Measurements from ENCODE around the gene ELFN2.

ELFN2 gene

GRCh38 chr22:37343863-37344734 lies 83.2 kb downstream of the ELFN2 start:
- TF ChIP-seq POLR2AphosphoS5 (IDR thresholded peaks at IDR 0.05; ENCODE audit: low read depth, low read length) = no peak
- no peak for TF ChIP-seq TAF1 (IDR thresholded peaks at IDR 0.05; ENCODE audit: borderline replicate concordance, insufficient read depth, low read length)
- TF ChIP-seq SIN3A (IDR thresholded peaks at IDR 0.05; ENCODE audit: borderline replicate concordance, insufficient read depth, low read length) = no peak
- no peak for TF ChIP-seq FOXP2 (optimal IDR thresholded peaks at IDR 0.05; ENCODE audit: borderline replicate concordance, extremely low read depth, extremely low read length, insufficient read depth)
- TF ChIP-seq, protein P1, sequence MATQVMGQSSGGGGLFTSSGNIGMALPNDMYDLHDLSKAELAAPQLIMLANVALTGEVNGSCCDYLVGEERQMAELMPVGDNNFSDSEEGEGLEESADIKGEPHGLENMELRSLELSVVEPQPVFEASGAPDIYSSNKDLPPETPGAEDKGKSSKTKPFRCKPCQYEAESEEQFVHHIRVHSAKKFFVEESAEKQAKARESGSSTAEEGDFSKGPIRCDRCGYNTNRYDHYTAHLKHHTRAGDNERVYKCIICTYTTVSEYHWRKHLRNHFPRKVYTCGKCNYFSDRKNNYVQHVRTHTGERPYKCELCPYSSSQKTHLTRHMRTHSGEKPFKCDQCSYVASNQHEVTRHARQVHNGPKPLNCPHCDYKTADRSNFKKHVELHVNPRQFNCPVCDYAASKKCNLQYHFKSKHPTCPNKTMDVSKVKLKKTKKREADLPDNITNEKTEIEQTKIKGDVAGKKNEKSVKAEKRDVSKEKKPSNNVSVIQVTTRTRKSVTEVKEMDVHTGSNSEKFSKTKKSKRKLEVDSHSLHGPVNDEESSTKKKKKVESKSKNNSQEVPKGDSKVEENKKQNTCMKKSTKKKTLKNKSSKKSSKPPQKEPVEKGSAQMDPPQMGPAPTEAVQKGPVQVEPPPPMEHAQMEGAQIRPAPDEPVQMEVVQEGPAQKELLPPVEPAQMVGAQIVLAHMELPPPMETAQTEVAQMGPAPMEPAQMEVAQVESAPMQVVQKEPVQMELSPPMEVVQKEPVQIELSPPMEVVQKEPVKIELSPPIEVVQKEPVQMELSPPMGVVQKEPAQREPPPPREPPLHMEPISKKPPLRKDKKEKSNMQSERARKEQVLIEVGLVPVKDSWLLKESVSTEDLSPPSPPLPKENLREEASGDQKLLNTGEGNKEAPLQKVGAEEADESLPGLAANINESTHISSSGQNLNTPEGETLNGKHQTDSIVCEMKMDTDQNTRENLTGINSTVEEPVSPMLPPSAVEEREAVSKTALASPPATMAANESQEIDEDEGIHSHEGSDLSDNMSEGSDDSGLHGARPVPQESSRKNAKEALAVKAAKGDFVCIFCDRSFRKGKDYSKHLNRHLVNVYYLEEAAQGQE (IDR thresholded peaks at IDR 0.05; ENCODE audit: insufficient read depth in 1 of 2, low read depth in 2 of 2, low read length in 2 of 2) = no peak

DNA sequence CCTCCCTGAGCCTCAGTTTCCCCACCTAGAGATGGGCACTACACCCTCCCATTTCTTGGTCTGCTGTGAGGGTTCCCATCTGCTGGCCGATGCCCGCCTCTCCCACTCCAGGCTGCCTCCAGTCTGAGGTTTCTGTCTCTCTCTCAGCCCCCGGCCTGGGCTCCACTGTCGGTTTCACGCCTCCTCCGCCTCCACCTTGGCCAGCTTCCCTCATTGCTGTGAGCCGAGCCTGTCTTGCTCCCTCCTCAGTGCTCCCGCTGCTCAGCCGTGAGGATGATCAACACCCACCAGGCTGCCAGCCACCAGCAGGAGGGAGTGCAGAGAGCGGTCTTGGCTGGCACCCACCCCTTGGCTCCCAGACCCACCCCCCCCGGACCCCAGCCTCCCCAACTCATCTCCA lies 83.9 kb downstream of the ELFN2 start:
- TF ChIP-seq SIN3A (IDR thresholded peaks at IDR 0.05; ENCODE audit: borderline replicate concordance, insufficient read depth, low read length) (no peak), TAF1 (IDR thresholded peaks at IDR 0.05; ENCODE audit: borderline replicate concordance, insufficient read depth, low read length) (no peak), POLR2AphosphoS5 (IDR thresholded peaks at IDR 0.05; ENCODE audit: low read depth, low read length) (no peak), FOXP2 (optimal IDR thresholded peaks at IDR 0.05; ENCODE audit: borderline replicate concordance, extremely low read depth, extremely low read length, insufficient read depth) (no peak)
- TF ChIP-seq, protein P1 (IDR thresholded peaks at IDR 0.05; ENCODE audit: insufficient read depth in 1 of 2, low read depth in 2 of 2, low read length in 2 of 2) = no peak

- TF ChIP-seq FOXP2 (optimal IDR thresholded peaks at IDR 0.05; ENCODE audit: borderline replicate concordance, extremely low read depth, extremely low read length, insufficient read depth) = no peak
- no peak for TF ChIP-seq POLR2AphosphoS5 (IDR thresholded peaks at IDR 0.05; ENCODE audit: low read depth, low read length)
- TF ChIP-seq TAF1 (IDR thresholded peaks at IDR 0.05; ENCODE audit: borderline replicate concordance, insufficient read depth, low read length) = no peak
- TF ChIP-seq, protein P1 (IDR thresholded peaks at IDR 0.05; ENCODE audit: insufficient read depth in 1 of 2, low read depth in 2 of 2, low read length in 2 of 2) = no peak
- TF ChIP-seq SIN3A (IDR thresholded peaks at IDR 0.05; ENCODE audit: borderline replicate concordance, insufficient read depth, low read length) = no peak
These were observed 85.2 kb downstream of the ELFN2 start for GRCh38 chr22:37342065-37342464.

- TF ChIP-seq POLR2AphosphoS5 (IDR thresholded peaks at IDR 0.05; ENCODE audit: low read depth, low read length) (no peak), TAF1 (IDR thresholded peaks at IDR 0.05; ENCODE audit: borderline replicate concordance, insufficient read depth, low read length) (no peak), FOXP2 (optimal IDR thresholded peaks at IDR 0.05; ENCODE audit: borderline replicate concordance, extremely low read depth, extremely low read length, insufficient read depth) (no peak), SIN3A (IDR thresholded peaks at IDR 0.05; ENCODE audit: borderline replicate concordance, insufficient read depth, low read length) (no peak)
- TF ChIP-seq, protein P1 (IDR thresholded peaks at IDR 0.05; ENCODE audit: insufficient read depth in 1 of 2, low read depth in 2 of 2, low read length in 2 of 2) = no peak
These were observed 86.7 kb downstream of the ELFN2 start for GRCh38 chr22:37340331-37341262.

Measured in PFSK-1 (cell line).